Measurements from ENCODE around the gene SERGEF.

DNA sequence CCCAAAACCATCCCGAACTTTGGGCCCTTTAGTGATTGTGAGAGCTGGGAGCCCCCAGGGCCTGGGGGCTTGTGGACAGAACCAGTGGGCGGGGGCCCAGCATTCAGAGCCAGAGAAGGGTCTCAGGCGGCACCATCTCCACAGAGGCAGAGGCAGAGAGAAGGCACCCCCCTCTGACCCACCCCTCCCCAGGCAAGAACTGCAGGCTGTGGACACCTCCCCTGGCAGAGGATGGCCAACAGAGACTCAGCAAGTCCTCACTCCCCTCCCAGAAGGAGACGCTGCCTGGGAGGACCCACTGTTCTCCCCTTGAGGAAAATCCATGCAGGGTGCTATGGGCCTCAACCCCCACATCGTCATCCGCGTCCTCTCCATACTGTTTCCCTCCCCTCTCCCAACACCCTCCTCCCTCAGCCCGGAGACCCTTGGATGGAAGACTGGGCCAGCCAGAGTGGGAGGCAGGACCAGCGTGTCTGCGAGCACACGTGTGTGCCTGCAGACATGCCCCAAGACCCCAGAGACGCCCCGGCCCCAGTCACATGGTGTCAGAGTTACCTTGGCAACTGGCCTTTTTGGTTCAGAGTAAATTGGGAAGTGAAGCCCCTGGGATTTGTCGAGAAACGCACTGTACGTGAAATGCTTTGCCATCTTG, 235.6 kb downstream of the SERGEF start:
- TF ChIP-seq, protein P1, sequence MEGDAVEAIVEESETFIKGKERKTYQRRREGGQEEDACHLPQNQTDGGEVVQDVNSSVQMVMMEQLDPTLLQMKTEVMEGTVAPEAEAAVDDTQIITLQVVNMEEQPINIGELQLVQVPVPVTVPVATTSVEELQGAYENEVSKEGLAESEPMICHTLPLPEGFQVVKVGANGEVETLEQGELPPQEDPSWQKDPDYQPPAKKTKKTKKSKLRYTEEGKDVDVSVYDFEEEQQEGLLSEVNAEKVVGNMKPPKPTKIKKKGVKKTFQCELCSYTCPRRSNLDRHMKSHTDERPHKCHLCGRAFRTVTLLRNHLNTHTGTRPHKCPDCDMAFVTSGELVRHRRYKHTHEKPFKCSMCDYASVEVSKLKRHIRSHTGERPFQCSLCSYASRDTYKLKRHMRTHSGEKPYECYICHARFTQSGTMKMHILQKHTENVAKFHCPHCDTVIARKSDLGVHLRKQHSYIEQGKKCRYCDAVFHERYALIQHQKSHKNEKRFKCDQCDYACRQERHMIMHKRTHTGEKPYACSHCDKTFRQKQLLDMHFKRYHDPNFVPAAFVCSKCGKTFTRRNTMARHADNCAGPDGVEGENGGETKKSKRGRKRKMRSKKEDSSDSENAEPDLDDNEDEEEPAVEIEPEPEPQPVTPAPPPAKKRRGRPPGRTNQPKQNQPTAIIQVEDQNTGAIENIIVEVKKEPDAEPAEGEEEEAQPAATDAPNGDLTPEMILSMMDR (IDR thresholded peaks at IDR 0.05; ENCODE audit: low read depth, low read length, poor library complexity, severe bottlenecking) = no peak
- TF ChIP-seq EZH2phosphoT487 (IDR thresholded peaks at IDR 0.05; ENCODE audit: borderline replicate concordance, low read length) = no peak
